Measurements from ENCODE around the gene BCAS3.

The BCAS3 gene

DNA sequence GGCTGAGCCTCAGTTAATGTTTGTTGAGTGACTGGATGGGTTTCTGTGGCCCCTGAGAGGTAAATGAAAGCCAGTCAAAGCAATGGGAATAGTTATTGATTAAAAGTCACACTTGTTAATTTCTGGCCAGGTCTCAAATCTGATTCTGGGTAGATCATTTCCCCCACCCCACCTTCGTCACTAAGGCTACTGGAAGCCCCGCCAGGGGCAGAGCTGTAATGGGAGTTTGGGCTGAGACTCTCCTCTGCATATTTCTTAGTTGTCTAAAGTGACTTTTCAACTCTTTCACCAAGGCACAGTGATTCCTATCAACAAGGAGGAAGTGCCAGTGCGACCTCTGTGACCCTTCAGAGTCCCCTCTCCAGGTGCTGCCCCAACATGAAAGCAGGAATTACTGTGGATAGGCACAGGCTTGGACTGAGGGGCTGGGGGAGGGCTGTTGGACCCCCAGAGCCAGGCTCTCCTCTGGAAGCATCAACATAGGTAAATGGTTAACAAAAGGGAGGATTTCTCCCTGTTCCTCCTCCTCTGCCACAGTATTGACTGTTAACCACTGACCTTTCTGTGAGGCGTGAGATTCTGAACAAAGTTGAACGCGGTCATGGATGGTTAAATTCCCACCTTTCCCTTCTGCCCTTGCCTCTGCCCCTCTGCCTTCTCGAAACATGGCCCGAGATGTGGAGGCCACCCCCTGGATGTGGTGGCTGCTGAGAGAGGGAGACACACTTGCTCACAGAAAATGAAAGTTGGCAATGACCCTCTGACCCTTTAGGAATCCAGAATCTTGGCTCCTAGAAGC is 701.2 kb downstream of the BCAS3 start:
- DNase-seq: no peak

DNA sequence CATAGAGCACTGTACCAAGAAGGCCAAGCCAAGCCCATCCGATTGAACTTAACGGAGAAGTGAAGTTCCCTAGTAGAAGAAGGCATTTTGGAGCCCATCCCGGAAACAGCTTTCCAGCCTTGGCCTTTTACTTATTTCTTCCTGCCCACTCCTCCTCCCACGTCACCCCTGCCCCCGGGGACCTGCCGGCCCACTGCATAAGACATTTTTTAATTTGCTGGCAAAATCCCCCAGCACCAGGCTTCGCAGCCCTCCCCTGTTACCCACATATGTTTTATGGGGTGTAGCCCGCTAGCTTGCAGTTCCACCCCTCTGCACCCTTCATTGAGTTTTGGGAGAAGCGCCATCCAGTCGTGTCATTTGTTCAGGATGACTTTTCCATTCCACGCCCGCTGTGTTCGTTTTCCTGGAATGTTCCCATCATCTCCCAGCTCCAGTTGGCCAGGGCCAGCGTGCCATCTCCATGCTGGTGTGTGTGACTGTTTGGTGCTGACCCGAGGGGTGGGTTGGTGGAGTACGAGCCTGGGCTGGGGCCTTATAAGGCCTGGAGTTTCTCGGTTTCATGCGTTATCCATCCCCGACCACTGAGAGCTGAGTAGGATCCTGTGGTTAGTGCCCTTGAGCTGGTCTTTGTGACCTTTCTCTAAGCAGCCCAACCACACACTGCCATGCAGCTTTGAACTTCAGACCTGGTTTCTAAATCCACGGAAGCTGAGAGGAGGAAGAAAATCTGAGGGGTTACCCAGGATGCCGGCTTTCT is 702.0 kb downstream of the BCAS3 start:
- no peak for DNase-seq

- DNase-seq: no peak
Observed at GRCh38 chr17:61380217-61380835, 702.7 kb downstream of the BCAS3 start.

- no peak for DNase-seq
Observed at GRCh38 chr17:61380836-61381525, 703.3 kb downstream of the BCAS3 start.

DNA sequence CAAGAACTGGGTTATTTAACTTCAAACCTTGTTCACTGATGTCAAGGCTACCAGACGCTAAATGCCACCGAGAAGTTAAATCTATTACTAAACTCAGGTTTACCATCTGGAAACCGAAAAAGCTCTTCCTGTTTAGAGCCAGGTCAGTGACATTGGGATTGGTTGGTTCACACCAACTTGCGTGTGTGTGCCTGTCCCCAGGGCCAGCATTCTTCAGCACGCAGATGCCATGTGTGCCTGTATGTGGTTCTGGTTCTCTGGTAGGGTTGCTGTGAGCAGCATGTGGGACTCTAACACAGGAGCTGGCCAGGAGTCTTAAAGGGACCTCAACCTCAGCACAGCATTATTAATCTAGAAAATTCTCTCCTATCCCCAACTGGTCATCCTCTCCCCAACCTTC is 703.9 kb downstream of the BCAS3 start:
- DNase-seq: no peak

- no peak for DNase-seq
Observed at GRCh38 chr17:61382796-61383688, 705.4 kb downstream of the BCAS3 start.

DNA sequence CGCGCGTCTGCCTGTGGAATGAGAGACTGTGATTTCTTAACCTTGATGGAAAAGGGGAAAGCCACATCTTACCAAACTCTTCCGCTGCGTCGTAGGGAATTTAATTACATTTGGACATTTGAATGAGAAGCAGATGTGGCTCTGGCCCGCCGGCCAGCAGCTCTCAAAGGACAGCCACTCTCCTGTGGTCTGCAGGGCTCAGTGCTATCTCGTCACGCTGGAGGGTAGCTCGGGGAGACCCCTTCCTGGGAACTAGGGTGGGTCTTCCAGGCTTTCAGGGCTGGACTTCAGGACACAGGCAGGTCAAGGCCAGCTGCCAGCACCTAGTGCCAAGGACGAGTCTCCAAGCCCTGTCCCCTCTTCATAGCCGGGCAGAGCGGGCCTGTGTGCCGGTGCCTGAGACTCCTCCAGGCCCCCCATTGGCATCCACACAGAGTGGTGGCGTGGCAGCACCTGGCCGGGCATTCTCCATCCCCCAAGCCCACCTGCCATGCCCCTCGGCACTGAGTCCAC is 706.1 kb downstream of the BCAS3 start:
- DNase-seq: no peak

DNA sequence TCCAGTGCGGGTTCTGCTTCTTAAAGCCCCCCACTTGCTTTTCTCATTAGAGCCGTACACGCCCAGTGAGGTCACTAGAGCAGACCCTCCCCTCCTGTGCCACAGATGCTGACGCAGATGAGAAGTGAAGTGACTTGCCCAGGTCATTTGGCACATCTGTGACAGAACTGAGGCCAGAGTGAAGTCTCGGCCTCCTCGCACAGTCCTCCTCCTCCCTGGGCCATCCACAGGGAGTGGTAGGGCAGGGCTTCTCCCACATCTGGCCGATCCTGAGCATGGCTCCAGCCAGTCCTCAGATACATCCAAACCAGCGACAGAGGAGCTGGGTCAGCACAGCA is 706.7 kb downstream of the BCAS3 start:
- DNase-seq: no peak

DNA sequence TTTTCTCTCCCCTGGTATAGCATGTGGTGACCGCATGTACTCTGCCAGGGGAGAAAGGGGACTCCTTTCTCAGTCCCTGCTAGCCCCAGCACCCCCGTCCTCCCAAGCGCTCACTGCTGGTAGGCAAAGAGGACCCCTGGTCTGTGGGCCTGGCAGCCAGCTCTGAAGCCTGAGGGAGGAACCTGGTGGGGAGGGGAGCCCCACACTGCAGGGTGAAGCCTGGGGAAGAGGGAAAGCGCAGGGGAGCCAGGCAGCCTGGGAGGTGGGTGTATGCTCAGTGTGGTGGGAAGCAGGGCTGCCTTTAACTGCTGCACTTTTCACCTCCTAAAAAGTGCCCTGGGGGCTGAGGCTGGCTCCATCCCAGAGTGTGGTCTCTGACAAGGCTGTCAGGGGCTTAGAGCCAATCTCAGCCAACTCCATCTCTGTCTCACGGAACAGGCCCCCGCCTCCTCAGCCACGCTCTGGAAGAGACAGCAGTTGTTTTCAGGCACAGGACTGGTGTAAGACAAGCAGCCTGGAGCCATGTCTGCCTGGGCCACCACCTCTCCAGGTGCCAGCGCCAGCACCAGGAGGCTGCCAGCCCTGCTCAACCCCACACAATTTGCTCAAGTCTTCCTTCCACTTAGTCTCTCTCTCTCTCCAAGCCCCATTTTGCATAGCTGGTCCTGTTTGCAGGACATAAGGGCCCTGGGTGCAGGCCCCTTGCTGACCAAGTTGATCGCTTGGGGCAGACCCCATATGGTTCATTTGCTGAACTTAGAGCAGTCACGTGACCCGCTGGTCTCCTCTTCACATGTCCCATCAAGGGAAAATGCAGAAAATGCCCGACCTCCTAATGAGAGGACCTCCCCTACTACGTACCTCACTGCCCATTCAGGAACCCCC is 707.3 kb downstream of the BCAS3 start:
- no peak for DNase-seq

DNA sequence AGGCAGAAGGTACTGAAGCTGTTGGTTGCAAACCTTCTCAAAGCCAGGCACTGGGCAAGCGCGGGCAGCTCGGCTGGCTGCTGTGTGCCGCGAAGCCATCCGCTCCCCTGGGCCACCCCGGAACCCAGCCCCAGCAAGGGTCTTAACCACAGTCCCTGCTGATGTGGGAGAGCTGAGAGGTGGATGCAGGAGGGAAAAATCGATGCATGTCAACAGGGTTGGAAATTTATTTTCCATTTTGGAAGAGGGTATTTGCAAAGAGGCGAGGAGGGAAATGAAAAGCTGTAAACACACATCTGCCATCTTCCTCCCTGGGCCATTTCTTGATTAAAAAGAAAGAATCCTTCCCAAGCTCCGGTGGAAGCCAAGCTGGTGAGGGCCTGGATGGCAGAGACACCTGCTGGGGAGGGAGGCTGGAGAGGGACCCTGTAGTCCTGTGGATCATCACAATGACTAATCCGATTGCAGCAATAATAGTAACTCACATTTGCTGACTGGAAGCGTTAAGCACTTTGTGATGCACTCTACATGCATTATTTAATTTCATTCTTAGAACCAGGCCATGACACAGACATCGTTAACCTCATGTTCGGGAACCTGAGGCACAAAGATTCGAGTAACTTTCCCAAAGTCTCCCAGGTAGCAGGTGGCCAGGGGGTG is 708.1 kb downstream of the BCAS3 start:
- DNase-seq: no peak

DNA sequence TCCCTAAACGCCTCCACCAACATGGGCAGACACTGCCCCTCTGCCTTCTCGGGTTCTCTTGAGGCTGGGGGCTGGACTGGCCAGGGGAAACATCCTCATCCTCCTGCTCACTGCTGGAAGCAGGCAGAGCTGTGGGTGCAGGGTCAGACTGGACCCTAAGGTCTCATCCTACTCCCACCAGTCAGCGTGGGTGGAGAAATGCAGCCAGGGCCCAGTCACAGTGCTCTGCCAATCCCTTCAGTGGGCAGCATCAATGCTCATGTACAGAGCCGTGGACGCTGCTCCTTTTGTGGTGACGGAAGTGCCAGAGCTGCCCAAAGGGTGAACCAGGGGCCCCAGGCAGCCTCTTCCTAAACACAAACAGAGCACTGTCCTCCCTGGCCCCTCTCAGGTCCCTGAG is 708.6 kb downstream of the BCAS3 start:
- DNase-seq: no peak

GRCh38 chr17:61387011-61387410 is 709.4 kb downstream of the BCAS3 start:
- DNase-seq: no peak

- no peak for DNase-seq
Observed at GRCh38 chr17:61387511-61388305, 710.1 kb downstream of the BCAS3 start.

DNA sequence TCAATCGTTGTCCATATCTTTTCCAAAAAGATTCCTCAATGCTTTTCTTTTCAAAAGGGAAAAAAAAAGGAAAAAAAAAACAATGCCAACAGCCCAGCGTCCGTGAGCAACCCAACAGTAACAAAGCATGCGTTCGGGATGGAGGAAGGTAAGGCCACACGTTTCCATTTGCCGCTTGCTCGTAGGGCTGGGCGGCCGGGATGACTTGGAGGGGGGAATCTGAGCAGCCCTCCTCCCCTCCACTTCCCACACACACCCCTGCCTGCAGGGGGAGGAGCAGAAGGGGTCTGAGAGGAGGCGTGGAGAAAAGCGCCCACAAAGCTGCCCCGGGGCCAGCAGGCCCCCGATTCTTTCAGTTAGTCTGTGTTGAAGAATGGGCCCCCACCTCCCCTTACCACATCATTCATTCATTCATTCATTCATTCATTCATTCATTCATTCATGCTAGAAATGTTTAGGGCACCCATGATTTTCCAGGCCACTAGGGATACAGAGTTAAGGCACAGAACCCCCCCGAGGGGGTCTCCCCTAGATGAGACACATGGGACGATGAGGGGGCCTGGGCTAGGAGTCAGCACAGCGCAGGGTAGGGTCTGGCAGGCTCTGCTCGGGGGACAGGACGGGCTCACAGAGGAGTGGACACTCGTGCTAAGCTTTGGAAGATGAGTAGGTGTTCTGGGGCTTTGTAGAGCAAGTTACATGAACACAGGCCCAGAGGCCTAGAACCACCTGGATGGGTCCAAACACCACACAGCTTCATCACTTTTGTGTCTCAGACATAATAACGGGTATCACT is 711.1 kb downstream of the BCAS3 start:
- DNase-seq: no peak

- DNase-seq: peak; percentile 61
Observed at GRCh38 chr17:61389670-61390478, 712.2 kb downstream of the BCAS3 start.

DNA sequence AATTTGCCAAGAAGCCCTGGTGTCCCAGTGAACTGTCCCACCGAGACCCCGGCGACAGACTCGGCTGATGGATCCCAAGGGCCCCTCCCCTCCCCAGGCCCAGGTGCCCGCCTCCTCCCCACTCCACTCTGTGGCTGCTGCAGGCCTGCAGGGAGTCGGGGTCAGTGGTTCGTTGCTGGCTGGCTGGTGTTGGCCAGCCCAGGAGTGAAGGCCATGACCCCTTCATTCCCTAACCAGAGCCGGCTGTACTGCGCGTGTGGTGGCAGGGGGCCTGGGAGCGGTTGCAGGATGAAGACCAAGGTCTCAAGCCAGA is 712.8 kb downstream of the BCAS3 start:
- no peak for DNase-seq

DNA sequence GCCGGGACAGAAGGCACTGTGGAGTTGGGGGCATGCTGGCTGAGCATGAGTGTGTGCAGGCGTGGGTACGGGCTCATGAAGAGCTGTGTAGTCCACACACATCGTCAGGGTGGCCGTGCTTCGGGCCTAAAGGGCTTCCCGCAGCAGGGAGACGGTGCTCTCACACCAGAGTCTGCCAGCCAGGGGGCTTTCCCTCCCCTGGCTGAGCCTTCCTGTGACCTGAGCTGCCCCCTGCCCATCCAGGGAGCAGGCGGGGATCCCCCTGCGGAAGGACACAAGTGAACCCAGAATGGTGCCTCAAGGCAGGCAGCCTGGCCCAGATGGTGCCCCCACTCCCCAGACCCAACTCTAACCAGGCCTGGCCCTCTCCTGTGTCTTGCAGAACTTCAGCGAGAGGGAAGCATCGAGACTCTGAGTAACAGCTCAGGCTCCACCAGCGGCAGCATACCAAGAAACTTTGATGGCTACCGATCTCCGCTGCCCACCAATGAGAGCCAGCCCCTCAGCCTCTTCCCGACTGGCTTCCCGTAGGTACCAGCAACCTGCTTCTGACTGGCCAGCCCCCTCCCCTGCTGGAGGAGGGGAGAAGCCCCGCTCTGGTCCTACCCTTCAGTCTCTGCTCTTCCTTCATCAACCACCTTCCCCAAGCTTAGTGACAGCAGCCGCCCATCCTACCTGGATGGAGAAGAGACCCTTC is 714.1 kb downstream of the BCAS3 start:
- no peak for DNase-seq

All from CD4-positive, alpha-beta T cell treated with Interleukin-17A for 4 hours (primary cell).